Midbrain (tissue), 1 donor: ENCODE results near the gene CALB2.

Source experiments
- DNase-seq: peaks from one replicate; lab custom pipeline; 2025; lab: John Stamatoyannopoulos, UW

The CALB2 gene

DNA sequence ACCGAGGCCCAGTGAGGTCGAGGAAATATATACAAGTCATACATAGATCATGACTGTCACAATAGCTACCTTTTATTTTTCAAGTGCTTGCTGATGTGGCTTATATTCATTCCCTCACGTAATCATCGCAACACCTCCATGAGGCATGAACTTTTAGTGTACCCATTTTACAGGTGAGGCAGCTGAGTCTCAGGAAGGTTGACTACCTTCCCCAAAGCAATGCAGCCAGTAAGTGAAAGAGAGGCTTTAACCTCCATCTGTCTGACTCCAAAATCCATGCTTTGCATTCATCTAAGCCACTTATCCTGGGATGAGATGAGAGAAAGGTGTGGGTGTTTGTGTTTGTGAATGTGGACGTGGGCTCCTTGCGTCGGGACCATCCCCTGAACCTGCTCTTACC, 30.8 kb downstream of the CALB2 start:
- DNase-seq: no peak

GRCh38 chr16:71396594-71396993, 38.1 kb downstream of the CALB2 start:
- DNase-seq: no peak

- no peak for DNase-seq
These were observed 41.5 kb downstream of the CALB2 start for GRCh38 chr16:71399801-71400563.

- DNase-seq: no peak
These were observed 43.5 kb downstream of the CALB2 start for GRCh38 chr16:71402007-71402406.

DNA sequence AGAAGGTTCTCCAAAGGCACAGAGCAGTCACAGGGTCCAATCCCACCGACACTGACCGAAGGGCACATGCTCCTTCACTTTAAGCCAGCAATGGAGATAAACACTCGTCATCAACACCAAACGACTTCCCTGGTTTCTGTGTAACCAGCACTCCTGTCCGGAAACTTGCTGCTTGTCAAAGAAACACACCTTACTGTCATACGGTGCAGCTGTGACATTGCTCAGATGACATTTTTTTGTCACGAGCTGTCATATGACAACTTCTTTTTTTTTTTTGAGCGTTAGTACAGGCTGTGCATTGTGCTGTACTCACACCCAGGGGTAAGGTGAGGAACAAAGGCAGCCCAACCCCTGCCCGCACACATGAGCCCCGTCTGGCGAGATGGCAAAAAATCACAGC, 44.2 kb downstream of the CALB2 start:
- no peak for DNase-seq

DNA sequence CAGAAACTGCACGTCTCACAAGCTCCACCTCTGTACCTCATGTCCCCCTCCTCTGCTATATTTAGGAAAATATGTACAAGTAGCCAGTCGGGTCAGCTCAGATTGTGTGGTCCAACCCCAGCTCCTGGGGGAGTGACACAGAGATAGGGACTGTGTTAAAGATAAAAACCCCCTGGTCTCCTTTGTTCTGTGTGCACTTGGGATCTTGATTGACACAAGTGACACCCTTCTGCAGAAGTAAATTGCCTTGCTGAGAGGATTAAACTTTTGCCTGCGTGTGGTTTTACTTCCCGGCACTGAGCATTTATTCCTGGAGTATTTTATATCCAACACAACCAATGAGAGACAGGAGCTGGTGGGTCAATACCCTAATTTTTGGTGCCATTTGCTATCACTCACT, 45.8 kb downstream of the CALB2 start:
- no peak for DNase-seq

DNA sequence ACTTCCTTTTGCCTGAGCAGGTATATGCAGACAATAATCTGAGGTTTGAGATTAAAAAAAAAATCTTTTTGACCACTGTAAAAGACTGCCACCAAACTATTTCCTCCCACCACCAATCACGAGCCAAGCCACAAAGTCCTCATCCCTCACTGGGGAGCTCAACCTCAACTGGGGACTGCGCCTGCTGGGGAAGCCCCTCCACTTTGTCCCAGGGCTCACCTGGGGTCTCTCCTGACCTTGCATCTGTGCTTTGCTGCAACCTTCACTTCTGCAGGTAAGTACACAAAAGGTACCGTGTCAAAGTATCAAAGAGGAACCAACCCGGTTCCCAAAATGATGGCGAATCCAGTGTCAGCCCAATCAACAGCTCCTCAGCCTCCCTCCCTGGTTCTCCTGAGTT, 47.8 kb downstream of the CALB2 start:
- no peak for DNase-seq

GRCh38 chr16:71406724-71407123, 48.2 kb downstream of the CALB2 start:
- DNase-seq: no peak

DNA sequence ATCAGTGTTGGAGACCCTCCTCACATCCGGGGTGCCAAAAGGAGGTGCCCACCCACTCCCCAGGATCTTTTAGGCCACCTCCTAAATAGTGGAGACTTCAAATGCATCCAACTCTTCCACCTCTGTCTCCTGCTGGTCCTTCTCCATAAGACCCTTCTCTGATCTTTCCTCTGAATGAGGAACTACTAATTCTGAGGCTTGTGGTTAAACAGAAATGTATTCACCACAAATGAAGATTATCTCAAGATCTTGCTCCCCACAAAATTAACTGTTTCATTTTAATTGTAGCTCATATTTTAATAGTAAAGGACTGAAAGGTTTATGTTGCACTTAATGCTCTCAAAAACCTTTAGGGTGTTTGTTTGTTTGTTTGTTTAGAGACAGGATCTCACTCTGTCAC, 49.2 kb downstream of the CALB2 start:
- no peak for DNase-seq

- DNase-seq: no peak
These were observed 50.0 kb downstream of the CALB2 start for GRCh38 chr16:71408536-71408935.

DNA sequence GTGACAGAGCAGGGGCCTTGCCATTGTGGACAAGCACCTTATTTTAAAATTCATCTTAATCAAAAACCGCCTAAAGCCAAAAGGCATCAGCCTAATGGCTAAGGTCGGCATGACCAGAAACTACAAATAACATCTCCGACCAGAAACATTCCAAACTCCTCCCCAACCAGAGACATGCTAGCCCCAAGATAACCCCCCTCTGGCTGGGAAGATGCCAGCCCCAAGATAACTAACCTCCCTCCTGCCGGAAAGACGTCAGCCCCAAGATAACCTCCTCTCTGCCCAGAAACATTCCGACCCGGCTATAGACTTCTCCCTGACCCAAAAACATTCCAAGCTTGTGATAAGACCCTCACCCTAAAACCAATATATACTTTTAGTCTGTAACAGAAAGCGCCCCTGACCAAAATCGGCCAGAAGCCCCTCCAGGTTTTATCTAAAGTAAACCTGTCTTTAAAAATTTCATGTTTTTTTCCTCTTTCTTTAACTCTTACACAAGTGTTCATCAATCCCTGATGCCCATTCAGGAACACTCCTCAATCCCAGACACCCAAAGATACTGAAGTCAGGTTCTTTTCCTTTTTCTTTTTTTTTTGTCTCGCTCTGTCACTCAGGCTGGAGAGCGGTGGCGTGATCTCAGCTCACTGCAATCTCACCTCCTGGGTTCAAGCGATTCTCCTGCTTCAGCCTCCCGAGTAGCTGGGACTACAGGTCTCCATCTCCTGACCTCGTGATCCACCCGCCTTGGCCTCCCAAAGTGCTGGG, 50.7 kb downstream of the CALB2 start:
- no peak for DNase-seq

DNA sequence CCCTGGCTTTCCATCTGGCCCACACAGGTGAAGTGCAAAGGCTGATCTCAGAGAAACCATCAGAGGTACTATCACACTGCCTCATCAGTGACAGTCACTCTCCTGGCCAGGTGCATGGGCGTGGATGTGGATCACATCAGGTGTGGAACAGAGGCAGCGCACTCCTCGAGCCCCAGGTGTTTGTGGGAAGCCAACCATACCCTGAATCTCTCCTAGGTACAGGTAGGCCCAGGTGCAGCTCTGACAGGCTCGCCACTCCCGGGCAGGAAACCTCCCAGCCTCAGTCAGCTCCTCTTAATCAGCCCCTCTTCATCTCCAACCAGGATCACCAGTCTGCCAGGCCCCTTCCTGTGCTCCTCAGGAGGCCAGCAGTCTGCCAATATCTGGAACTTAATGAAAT, 51.6 kb downstream of the CALB2 start:
- DNase-seq: no peak

DNA sequence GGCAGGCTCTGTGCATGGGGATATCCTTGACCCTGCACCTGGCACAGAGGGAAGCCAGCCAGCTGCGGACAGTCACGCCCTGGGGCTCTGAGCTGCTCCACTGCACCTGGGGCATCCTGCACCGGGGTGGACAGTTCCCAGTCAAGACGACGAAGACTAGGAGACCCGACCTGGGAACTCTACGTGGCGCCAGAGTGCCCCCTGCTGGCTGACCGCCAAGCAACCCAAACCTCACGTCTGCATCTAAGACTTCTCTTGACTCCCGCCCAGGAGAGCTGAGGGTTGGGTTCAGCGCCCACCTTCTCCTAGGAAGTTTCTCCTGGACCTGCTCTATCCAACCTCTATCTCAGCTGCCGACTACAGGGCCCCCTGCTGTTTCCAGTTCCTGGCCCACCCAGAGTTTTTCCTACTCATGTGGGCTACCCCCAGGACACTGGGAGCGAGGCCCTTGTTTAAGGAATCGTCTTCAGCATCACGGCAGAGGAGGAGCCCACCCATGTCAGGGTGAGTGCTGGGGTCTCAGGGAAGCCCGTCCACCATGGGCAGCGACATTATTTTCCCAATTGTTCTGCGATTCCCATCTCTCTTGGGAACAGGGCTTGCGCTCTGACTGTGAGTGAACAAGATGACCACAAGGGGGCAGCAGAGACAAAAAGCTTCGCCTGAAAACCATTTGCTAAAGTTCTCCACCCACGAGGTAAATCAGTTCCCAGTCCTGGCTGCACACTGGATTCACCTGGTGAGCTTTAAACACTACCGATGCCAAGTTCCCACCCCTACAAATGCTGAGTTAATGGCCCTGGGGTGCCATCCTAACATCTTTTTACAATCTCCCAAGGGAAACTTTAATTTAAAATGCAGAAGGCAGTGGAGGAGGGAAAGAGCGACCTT, 54.0 kb downstream of the CALB2 start:
- peak; percentile 74 for DNase-seq

GRCh38 chr16:71413341-71413740, 54.8 kb downstream of the CALB2 start:
- DNase-seq: no peak

- DNase-seq: no peak
These were observed 55.5 kb downstream of the CALB2 start for GRCh38 chr16:71414038-71414437.

DNA sequence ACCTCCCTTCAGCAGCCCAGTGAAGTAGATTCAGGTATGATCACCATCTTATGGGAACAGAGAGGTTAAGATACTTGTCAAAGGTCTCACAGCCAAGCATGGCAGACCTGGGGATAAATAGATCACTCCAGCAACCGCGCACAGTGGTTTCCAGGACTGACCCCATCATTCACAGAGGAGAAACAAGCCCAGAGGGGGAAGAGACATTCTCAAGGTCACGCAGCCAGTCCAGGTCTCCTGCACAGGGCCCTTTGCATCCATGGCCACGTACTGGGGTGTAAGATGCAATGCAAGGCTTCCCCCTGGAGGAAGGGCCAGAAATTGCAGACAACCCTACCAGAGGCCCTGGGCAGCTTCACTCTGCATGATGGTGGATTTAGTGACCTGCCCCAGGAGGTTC, 63.4 kb downstream of the CALB2 start:
- DNase-seq: no peak

GRCh38 chr16:71423016-71423415, 64.5 kb downstream of the CALB2 start:
- no peak for DNase-seq

- DNase-seq: no peak
These were observed 65.3 kb downstream of the CALB2 start for GRCh38 chr16:71423865-71424264.

DNA sequence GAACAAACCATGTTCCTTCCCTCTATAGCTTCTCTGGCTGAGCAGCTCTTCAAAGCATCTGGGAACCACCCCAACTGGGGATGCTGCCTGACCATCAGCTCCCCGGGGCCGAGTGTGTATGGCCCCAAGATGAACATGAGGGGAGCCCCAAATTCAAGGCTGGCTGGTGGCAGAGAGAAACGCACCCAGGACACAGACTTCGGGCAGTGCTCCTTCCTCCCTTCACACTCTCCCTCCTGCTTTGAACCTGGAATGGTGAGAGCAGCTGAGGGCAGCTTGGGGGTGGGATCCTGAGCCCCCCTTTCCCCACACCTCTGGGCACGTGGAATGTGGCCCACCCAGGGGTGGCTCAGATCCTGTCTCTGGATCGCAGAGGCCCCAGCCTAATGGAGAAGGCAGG, 66.1 kb downstream of the CALB2 start:
- DNase-seq: no peak

GRCh38 chr16:71425746-71426068, 67.2 kb downstream of the CALB2 start:
- DNase-seq: no peak

DNA sequence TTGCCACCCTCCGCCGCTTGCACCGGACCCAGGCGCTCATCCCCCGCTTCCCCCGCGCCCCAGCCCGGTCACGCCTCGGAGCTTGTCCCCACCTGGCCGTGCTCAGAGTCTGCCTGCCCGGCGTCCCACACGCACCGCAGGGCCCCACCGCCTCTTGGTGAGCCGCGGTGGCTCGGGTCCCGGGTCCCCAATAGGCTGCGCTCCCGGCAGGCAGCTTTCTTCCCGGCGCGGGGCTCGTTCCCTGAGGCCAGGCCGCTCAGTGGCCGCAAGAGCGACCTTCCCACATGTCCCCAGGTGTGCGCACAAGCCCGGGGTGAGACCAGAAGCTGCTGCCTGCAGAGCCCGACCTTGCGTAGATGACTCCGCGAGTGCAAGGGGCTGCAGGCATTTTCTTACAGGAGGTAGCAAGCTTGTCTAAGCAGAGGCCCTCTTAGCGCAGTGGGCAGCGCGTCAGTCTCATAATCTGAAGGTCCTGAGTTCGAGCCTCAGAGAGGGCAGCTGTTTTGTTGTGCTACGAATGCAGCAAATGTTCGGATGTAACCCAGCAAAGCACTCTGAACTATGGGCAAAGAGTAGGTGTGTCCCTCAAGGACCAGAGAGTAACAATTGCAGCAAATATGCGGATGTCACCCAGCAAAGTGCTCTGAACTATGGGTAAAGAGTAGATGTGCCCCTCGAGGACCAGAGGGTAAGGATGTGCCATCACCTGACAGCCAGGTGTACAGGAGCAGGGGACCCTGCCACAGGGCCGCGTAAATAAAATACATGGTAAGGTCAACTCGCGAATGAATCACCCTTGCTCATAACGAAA, 67.8 kb downstream of the CALB2 start:
- DNase-seq: no peak
